OCI-LY7 (cell line): ENCODE data around the gene PGLYRP3. TPM values are rescaled to one million over a fixed set of nuclear protein-coding genes. Genes with fewer than 3 reads are reported as not detected.

Experiments used
- BruUV-seq: library from RNA; stranded (reverse); fragments of 400-500 nt; replicated peaks from 2 replicates; lab custom pipeline; 2021; lab: Mats Ljungman, UMichigan
- CTCF ChIA-PET: fragments of 300-600 bp; sonication (Branson Sonifier 250); formaldehyde crosslinking; loops from one replicate; lab custom pipeline; 2022; ENCODE audit warnings: antibody characterized with exemption; ENCODE audit not compliant: unreplicated experiment; lab: Charles Lee
- POLR2A ChIA-PET: fragments of 300-600 bp; sonication (Branson Sonifier 250); formaldehyde crosslinking; loops from one replicate; lab custom pipeline; 2022; ENCODE audit warnings: antibody characterized with exemption; lab: Charles Lee
- DNase-seq: peaks from one replicate; pipeline ENCODE4 v3.0.0-alpha.2; 2015; ENCODE audit warnings: low spot score
- H2AFZ ChIP-seq: fragments of 200-600 bp; sonication (generic), shearing (Covaris generic); 2 replicates; pipeline ENCODE4 v1.6.1; 2014; ENCODE audit warnings: mild to moderate bottlenecking, antibody characterized with exemption, low read length, moderate library complexity
- H3K27ac ChIP-seq: fragments of 200-600 bp; sonication (generic); 2 replicates; pipeline ENCODE4 v1.5.1; 2014; ENCODE audit warnings: mixed run types, low read depth, mild to moderate bottlenecking, moderate library complexity, low read length, inconsistent platforms; ENCODE audit not compliant: poor library complexity, severe bottlenecking
- H3K36me3 ChIP-seq: fragments of 200-600 bp; sonication (generic); 2 replicates; pipeline ENCODE4 v1.6.1; 2014; ENCODE audit warnings: mild to moderate bottlenecking, antibody characterized with exemption, low read length, moderate library complexity, mixed read lengths; ENCODE audit not compliant: insufficient read depth
- H3K4me1 ChIP-seq: fragments of 200-600 bp; sonication (generic); 2 replicates; pipeline ENCODE4 v1.5.1; 2014; ENCODE audit warnings: mild to moderate bottlenecking, low read length; ENCODE audit not compliant: insufficient read depth, poor library complexity, severe bottlenecking
- H3K4me2 ChIP-seq: fragments of 200-600 bp; sonication (generic); 2 replicates; pipeline ENCODE4 v1.6.1; 2014; ENCODE audit warnings: mild to moderate bottlenecking, low read length
- H3K4me3 ChIP-seq: fragments of 200-600 bp; sonication (generic); 2 replicates; pipeline ENCODE4 v1.5.1; 2014; ENCODE audit warnings: mild to moderate bottlenecking, low read depth, low read length; ENCODE audit not compliant: poor library complexity, severe bottlenecking
- H3K79me2 ChIP-seq: fragments of 200-600 bp; sonication (generic); 2 replicates; pipeline ENCODE4 v1.6.1; 2016; ENCODE audit warnings: low read depth, mild to moderate bottlenecking, low read length, moderate library complexity, mixed read lengths; ENCODE audit not compliant: insufficient read depth
- H3K9me2 ChIP-seq: fragments of 200-600 bp; sonication (generic); 2 replicates; pipeline ENCODE4 v1.6.1; 2016; ENCODE audit warnings: mild to moderate bottlenecking, low read length, mixed read lengths; ENCODE audit not compliant: insufficient read depth
- H3K9me3 ChIP-seq: fragments of 200-600 bp; sonication (generic); 2 replicates; pipeline ENCODE4 v1.6.1; 2014; ENCODE audit warnings: mild to moderate bottlenecking, mixed run types, low read length, mixed read lengths
- H4K20me1 ChIP-seq: fragments of 200-600 bp; sonication (generic); 2 replicates; pipeline ENCODE4 v1.6.1; 2014; ENCODE audit warnings: mild to moderate bottlenecking, antibody characterized with exemption, low read length, moderate library complexity, mixed read lengths; ENCODE audit not compliant: insufficient read depth
- EZH2phosphoT487 ChIP-seq: fragments of 200-600 bp; sonication (generic); IDR thresholded peaks from 2 replicates; pipeline ENCODE4 v1.6.1; 2018; ENCODE audit warnings: low read depth, borderline replicate concordance, mild to moderate bottlenecking, mixed run types, antibody characterized with exemption, low read length, moderate library complexity, mixed read lengths
- intact Hi-C: fragments of 100-400 bp; cut with micrococcal nuclease; formaldehyde crosslinking; loops from one replicate; pipeline ENCODE4 v1.10.0; 2022; ENCODE audit not compliant: unreplicated experiment
- small RNA-seq: library from RNA; depleted of rRNA; stranded (forward); fragments of <200 nt; gene quantifications from one replicate; pipeline ENCODE3, GENCODE V24; 2014
- total RNA-seq, 2 experiments: library from RNA; depleted of rRNA in 1 of 2; stranded (reverse); fragments of >200 nt in 1 of 2; shearing (Covaris generic) in 1 of 2; gene quantifications; 2 replicates each; pipeline ENCODE4 v1.2.3, GENCODE V29; 2014 to 2022
- TF ChIP-seq, protein P1 (sequence below): fragments of 200-600 bp; sonication (generic); conservative IDR thresholded peaks from 2 replicates; pipeline ENCODE4 v1.5.1; 2014; ENCODE audit warnings: mild to moderate bottlenecking, antibody characterized with exemption, low read length, moderate library complexity, mixed read lengths

The PGLYRP3 gene
- total RNA-seq, 2 experiments from 2014 or later, result not detected

DNA sequence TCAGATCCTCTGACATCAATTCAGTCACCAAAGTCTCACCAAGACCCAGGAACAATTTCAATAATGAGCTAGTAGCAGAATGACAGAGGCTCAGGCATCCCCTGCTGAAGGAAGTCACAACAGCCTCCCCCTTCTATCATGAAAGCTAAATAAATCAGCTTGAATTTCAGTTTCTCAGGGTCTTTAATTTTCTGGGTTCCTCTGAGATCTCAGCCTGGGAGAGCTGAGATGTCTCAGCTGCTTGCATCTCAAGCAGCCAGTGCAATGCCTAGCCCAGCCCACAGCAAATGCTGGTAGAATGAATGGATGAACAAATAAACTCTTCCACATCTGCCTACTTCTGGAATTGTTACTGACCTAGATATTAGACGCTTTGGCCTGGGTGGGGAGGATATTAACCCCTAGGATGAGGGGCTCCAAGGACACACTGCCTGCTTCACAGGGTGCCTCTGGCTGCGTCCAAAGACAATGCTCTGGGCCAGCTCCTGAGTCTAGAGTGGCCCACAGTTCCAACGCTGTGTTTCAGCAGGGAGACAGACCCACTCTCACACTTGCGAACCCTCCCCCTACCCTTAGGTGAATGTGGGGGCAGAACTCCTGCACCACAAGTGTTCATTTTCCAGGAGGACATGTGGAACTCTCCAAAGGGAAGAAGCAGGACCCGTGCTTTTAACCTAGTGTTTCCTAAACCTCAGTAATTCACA is 64.4 kb downstream of the PGLYRP3 start:
- Histone ChIP-seq H3K4me2 (no peak overlapping the region), H3K9me2 (no peaks in the 10 kb centered on the region), H3K36me3 (no peaks in the 10 kb centered on the region), H3K4me3 (no peak overlapping the region), H3K4me1 (no peaks in the 10 kb centered on the region), H3K27ac (no peak overlapping the region), H3K79me2 (no peaks in the 10 kb centered on the region), H2AFZ (no peak overlapping the region), H3K9me3 (no peaks in the 10 kb centered on the region), H4K20me1 (no peaks in the 10 kb centered on the region)
- no peak for DNase-seq
- CTCF ChIA-PET, result no interaction called here
- POLR2A ChIA-PET, result no interaction called here
- intact Hi-C loops, result no loop called here
- TF ChIP-seq EZH2phosphoT487, result no peak
- TF ChIP-seq, protein P1, sequence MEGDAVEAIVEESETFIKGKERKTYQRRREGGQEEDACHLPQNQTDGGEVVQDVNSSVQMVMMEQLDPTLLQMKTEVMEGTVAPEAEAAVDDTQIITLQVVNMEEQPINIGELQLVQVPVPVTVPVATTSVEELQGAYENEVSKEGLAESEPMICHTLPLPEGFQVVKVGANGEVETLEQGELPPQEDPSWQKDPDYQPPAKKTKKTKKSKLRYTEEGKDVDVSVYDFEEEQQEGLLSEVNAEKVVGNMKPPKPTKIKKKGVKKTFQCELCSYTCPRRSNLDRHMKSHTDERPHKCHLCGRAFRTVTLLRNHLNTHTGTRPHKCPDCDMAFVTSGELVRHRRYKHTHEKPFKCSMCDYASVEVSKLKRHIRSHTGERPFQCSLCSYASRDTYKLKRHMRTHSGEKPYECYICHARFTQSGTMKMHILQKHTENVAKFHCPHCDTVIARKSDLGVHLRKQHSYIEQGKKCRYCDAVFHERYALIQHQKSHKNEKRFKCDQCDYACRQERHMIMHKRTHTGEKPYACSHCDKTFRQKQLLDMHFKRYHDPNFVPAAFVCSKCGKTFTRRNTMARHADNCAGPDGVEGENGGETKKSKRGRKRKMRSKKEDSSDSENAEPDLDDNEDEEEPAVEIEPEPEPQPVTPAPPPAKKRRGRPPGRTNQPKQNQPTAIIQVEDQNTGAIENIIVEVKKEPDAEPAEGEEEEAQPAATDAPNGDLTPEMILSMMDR, result no peak
- BruUV-seq, result no TSS peak

Small RNA genes lying within 50 kb of the gene (small RNA-seq; reads per million reads assigned to genes)
- gene RNU6-160P, result not detected

Other genes starting within 250 kb of the PGLYRP3 start
- not detected in 2 replicates for gene SPRR2B, start 241.3 kb downstream of the PGLYRP3 start, total RNA-seq (2014; rRNA removed; shearing (Covaris generic))
- gene SPRR2B, start 241.3 kb downstream of the PGLYRP3 start, total RNA-seq (2022), result not detected in 2 replicates
- gene SPRR2E, start 218.4 kb downstream of the PGLYRP3 start, total RNA-seq (2014; rRNA removed; shearing (Covaris generic)), result not detected in 2 replicates
- gene SPRR2E, start 218.4 kb downstream of the PGLYRP3 start, total RNA-seq (2022), result not detected in 2 replicates
- gene SPRR2F, start 199.4 kb downstream of the PGLYRP3 start, total RNA-seq (2014; rRNA removed; shearing (Covaris generic)), result not detected in 2 replicates
- not detected in 2 replicates for gene SPRR2F, start 199.4 kb downstream of the PGLYRP3 start, total RNA-seq (2022)
- gene SPRR2G, start 162.1 kb downstream of the PGLYRP3 start, total RNA-seq (2014; rRNA removed; shearing (Covaris generic)), result not detected in 2 replicates
- not detected in 2 replicates for gene SPRR2G, start 162.1 kb downstream of the PGLYRP3 start, total RNA-seq (2022)
- not detected in 2 replicates for gene LELP1, start 109.5 kb downstream of the PGLYRP3 start, total RNA-seq (2014; rRNA removed; shearing (Covaris generic))
- not detected in 2 replicates for gene LELP1, start 109.5 kb downstream of the PGLYRP3 start, total RNA-seq (2022)
- gene PRR9, start 95.4 kb downstream of the PGLYRP3 start, total RNA-seq (2014; rRNA removed; shearing (Covaris generic)), result not detected in 2 replicates
- gene PRR9, start 95.4 kb downstream of the PGLYRP3 start, total RNA-seq (2022), result not detected in 2 replicates
- gene LORICRIN, start 53.3 kb downstream of the PGLYRP3 start, total RNA-seq (2014; rRNA removed; shearing (Covaris generic)), result not detected in 2 replicates
- gene LORICRIN, start 53.3 kb downstream of the PGLYRP3 start, total RNA-seq (2022), result not detected in 2 replicates
- gene PGLYRP4, start 35.9 kb upstream of the PGLYRP3 start, total RNA-seq (2014; rRNA removed; shearing (Covaris generic)), result not detected in 2 replicates
- not detected in 2 replicates for gene PGLYRP4, start 35.9 kb upstream of the PGLYRP3 start, total RNA-seq (2022)
- not detected in 2 replicates for gene S100A9, start 44.9 kb upstream of the PGLYRP3 start, total RNA-seq (2014; rRNA removed; shearing (Covaris generic))
- gene S100A9, start 44.9 kb upstream of the PGLYRP3 start, total RNA-seq (2022), result not detected in 2 replicates
- not detected in 2 replicates for gene S100A12, start 62.7 kb upstream of the PGLYRP3 start, total RNA-seq (2014; rRNA removed; shearing (Covaris generic))
- gene S100A12, start 62.7 kb upstream of the PGLYRP3 start, total RNA-seq (2022), result not detected in 2 replicates
- not detected in 2 replicates for gene S100A8, start 78.1 kb upstream of the PGLYRP3 start, total RNA-seq (2014; rRNA removed; shearing (Covaris generic))
- gene S100A8, start 78.1 kb upstream of the PGLYRP3 start, total RNA-seq (2022), result not detected in 2 replicates
- gene S100A7A, start 103.6 kb upstream of the PGLYRP3 start, total RNA-seq (2014; rRNA removed; shearing (Covaris generic)), result not detected in 2 replicates
- not detected in 2 replicates for gene S100A7A, start 103.6 kb upstream of the PGLYRP3 start, total RNA-seq (2022)
- gene S100A7, start 147.7 kb upstream of the PGLYRP3 start, total RNA-seq (2014; rRNA removed; shearing (Covaris generic)), result not detected in 2 replicates
- not detected in 2 replicates for gene S100A7, start 147.7 kb upstream of the PGLYRP3 start, total RNA-seq (2022)
- not detected in 2 replicates for gene S100A6, start 223.0 kb upstream of the PGLYRP3 start, total RNA-seq (2014; rRNA removed; shearing (Covaris generic))
- not detected in 2 replicates for gene S100A6, start 223.0 kb upstream of the PGLYRP3 start, total RNA-seq (2022)
- not detected in 2 replicates for gene S100A5, start 228.0 kb upstream of the PGLYRP3 start, total RNA-seq (2014; rRNA removed; shearing (Covaris generic))
- gene S100A5, start 228.0 kb upstream of the PGLYRP3 start, total RNA-seq (2022), result not detected in 2 replicates
- 1.6 and 3.6 TPM in 2 replicates for gene S100A4, start 232.9 kb upstream of the PGLYRP3 start, total RNA-seq (2014; rRNA removed; shearing (Covaris generic))
- gene S100A4, start 232.9 kb upstream of the PGLYRP3 start, total RNA-seq (2022), result 0.53 and 1.9 TPM in 2 replicates
- gene S100A3, start 236.3 kb upstream of the PGLYRP3 start, total RNA-seq (2014; rRNA removed; shearing (Covaris generic)), result not detected in 2 replicates
- gene S100A3, start 236.3 kb upstream of the PGLYRP3 start, total RNA-seq (2022), result not detected in 2 replicates